Testis (tissue), 2 donors: ENCODE measurements around the gene GCC1.

ENCODE experiments used
- POLR2A ChIP-seq: fragments of 450-650 bp; IDR thresholded peaks from one replicate; pipeline ENCODE4 v1.6.1; 2017; ENCODE audit warnings: antibody characterized with exemption, mild to moderate bottlenecking, moderate library complexity
- TF ChIP-seq, protein P1 (sequence below), 3 experiments: fragments of 450-650 bp in 2 of 3; fragments of 200-600 bp in 1 of 3; sonication (generic) in 1 of 3; IDR thresholded peaks; one replicate each; pipeline ENCODE4 v1.5.1; 2016 to 2019; ENCODE audit warnings: antibody characterized with exemption in 3 of 3, mild to moderate bottlenecking in 2 of 3, moderate library complexity in 1 of 3

DNA sequence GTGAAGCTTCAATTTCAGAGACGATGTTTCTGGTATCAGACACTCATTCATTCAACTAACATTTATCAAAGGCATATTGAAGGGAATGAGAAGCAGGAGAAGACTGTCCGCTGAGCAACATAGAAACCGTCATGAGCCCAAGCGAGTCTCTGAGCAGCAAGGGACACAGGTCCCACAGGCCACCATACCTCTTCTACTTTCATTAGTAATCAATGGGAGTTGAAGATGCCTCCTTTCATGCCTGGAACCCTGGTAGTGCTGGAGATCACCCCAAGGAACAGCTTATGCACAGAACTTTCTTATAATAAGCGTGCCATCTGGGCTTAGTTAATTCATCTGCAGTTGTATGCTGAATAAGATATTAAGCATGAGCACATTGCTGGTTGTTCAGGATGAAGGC lies 31.3 kb upstream of the GCC1 start:
- TF ChIP-seq, protein P1, sequence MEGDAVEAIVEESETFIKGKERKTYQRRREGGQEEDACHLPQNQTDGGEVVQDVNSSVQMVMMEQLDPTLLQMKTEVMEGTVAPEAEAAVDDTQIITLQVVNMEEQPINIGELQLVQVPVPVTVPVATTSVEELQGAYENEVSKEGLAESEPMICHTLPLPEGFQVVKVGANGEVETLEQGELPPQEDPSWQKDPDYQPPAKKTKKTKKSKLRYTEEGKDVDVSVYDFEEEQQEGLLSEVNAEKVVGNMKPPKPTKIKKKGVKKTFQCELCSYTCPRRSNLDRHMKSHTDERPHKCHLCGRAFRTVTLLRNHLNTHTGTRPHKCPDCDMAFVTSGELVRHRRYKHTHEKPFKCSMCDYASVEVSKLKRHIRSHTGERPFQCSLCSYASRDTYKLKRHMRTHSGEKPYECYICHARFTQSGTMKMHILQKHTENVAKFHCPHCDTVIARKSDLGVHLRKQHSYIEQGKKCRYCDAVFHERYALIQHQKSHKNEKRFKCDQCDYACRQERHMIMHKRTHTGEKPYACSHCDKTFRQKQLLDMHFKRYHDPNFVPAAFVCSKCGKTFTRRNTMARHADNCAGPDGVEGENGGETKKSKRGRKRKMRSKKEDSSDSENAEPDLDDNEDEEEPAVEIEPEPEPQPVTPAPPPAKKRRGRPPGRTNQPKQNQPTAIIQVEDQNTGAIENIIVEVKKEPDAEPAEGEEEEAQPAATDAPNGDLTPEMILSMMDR (IDR thresholded peaks at IDR 0.05) = no peak
- TF ChIP-seq POLR2A = no peak
